AG09309 (cell line): ENCODE data around the gene DUT.

Experiments
- DNase-seq: peaks from one replicate; pipeline ENCODE4 v3.0.0-alpha.2; 2010; ENCODE audit warnings: low read depth
- H3K4me3 ChIP-seq: 2 replicates; pipeline ENCODE4 v1.5.1; 2011; ENCODE audit warnings: mild to moderate bottlenecking, low read depth, low read length, moderate library complexity; ENCODE audit not compliant: control insufficient read depth
- CTCF ChIP-seq: IDR thresholded peaks from 2 replicates; pipeline ENCODE4 v1.5.1; 2011; ENCODE audit warnings: mild to moderate bottlenecking, low read depth, low read length, inconsistent platforms; ENCODE audit not compliant: insufficient read depth, control insufficient read depth; ENCODE audit errors: missing control alignments

Gene DUT

DNA sequence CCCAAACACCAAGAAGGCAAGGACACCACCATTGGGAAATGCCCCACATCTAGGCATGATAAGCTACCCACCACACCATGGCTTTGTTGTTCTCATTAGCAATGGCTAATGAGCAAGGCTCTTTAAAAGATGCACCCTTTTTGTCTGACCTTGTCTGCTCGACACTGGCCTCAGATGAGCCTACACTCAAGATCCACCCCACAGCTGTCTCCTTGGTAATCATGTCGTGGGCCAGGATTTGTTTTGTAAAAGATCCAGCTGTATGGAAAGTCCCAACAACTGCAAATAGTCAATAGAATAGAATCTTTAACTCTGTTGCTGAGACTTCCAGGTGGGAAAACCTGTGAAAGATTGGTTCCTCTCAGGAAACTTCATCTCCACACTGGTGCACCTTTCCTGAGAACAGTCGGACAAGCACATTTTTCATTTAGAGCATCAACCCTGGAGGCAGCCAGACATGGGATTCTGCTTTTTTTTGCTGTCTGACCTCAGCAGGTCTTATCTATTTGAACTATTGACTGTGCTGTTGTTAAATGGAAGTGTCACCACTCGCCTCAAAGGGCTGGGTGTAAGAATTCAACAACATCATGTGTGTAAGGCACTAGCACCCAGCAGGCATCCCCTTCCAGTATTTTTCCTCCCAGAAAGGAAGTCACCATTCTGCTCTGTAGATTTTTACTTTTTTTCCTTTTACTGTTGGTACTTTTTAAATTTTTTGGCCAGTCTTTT is 35.5 kb downstream of the DUT start:
- no peak for DNase-seq
- H3K4me3 ChIP-seq: no peak overlapping the region
- TF ChIP-seq CTCF: no peak

GRCh38 chr15:48367483-48367882 is 36.3 kb downstream of the DUT start:
- no peak for DNase-seq
- no peak for TF ChIP-seq CTCF
- no peak overlapping the region for H3K4me3 ChIP-seq

DNA sequence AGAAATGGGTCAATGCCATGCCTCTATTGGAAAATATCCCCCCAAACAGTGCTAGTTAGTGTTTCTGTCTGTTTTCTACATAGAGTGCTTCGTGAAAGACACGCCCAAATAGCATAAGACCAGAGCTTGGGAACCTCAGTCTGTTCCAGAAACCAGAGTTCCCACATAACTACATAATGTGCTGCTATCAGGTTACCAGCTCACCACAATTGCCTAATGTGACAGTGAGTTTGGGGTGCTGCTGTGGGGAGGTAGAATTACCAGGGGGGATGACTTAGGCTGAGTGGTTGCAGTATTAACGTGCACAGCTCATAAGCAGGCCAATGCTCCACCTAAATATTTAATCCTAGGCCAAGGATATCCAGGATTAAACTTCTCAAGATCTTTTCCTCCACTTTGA is 39.2 kb downstream of the DUT start:
- no peak overlapping the region for H3K4me3 ChIP-seq
- no peak for TF ChIP-seq CTCF
- DNase-seq: peak; percentile 92

- TF ChIP-seq CTCF: no peak
- DNase-seq: no peak
- no peak overlapping the region for H3K4me3 ChIP-seq
Measured at GRCh38 chr15:48371550-48371949, 40.3 kb downstream of the DUT start.

DNA sequence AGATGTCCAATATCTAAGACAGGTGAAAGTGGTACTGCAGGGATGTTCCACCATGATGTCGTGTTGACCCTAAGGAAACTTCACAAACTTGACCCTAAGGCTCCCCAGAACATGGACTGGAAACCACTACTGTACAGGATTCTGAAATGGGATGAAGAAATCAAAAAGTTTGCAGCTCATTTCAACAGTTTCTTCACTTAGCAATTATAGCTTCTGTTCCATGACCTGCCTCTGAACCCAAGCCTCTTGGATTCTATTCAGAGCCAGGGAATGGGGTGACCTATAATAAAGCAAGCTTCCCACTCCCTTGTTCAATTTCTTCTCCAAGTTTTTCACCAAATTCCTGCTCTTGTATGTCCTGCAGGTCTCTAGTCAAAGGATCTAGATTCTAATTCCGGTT is 40.7 kb downstream of the DUT start:
- no peak overlapping the region for H3K4me3 ChIP-seq
- DNase-seq: no peak
- no peak for TF ChIP-seq CTCF

DNA sequence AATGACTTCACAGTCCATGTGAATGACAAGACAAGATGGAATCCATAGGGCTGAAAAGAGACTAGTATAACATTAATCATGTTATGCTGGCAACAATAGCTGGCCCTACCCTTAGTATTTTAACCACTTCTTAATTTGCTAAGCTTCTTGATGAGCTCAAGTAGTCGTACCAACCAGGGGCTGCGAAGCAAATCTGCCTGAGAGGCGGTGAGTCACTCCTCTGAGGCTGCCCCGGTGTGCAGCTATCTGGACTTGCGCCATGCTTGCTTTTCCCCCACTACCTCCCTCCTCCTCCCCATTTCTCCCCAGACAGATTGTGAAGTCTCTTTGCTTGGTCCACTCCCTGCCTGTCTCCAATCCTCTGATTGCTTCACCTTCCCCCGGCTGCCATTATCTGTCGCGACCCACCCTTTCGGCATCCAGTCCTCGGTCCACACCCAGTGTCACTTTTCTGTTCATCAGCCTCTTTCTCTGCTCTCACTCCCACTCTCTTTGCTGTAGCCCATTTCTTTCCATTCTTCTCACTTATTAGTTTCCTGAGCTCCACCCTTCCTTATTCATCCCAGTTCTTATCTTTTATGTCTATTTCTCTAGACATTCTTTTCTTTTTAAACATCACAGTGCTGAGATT is 42.7 kb downstream of the DUT start:
- TF ChIP-seq CTCF: no peak
- peak; percentile 70 for DNase-seq
- peak overlapping the region; percentile 3; the same call in 1 of the 2 replicates for H3K4me3 ChIP-seq
